Heart left ventricle (tissue), 16 donors: Measurements from ENCODE around the gene BICD2. TPM values are rescaled to one million over a fixed set of nuclear protein-coding genes. Genes with fewer than 3 reads are reported as not detected.

Experiments used
- ATAC-seq, 4 donors: fragments of 200-7000 bp; cut with Tn5 transposase; one replicate each; pipeline ENCODE4 v1.9.1; 2020 to 2022; ENCODE audit warnings: moderate library complexity in 4 of 4, mild to moderate bottlenecking in 3 of 4, moderate number of reproducible peaks in 1 of 4
- DNase-seq, 5 donors: peaks; one replicate each; pipeline ENCODE4 v3.0.0-alpha.2; 2020
- H3K27ac ChIP-seq, 12 donors: fragments of 200-600 bp; sonication (generic) in 4 of 12; one replicate each; pipeline versions ENCODE4 v1.5.0 to v1.8.0; 2016 to 2022; ENCODE audit warnings: mild to moderate bottlenecking in 2 of 12
- H3K27me3 ChIP-seq, 9 donors: fragments of 200-600 bp; sonication (generic) in 2 of 9; one replicate each; pipeline versions ENCODE4 v1.5.1 to v1.8.0; 2016 to 2022; ENCODE audit warnings: mild to moderate bottlenecking in 3 of 9
- H3K36me3 ChIP-seq, 9 donors: fragments of 200-600 bp; sonication (generic) in 2 of 9; one replicate each; pipeline versions ENCODE4 v1.5.0 to v1.8.0; 2018 to 2022; ENCODE audit warnings: mild to moderate bottlenecking in 2 of 9
- H3K4me1 ChIP-seq, 12 donors: fragments of 200-600 bp; sonication (generic) in 4 of 12; one replicate each; pipeline versions ENCODE4 v1.5.0 to v1.8.0; 2016 to 2022; ENCODE audit warnings: mild to moderate bottlenecking in 3 of 12
- H3K4me3 ChIP-seq, 12 donors: fragments of 200-600 bp; sonication (generic) in 4 of 12; one replicate each; pipeline versions ENCODE4 v1.5.0 to v1.8.0; 2017 to 2022; ENCODE audit warnings: mild to moderate bottlenecking in 9 of 12, moderate library complexity in 4 of 12
- H3K9me3 ChIP-seq, 12 donors: fragments of 200-600 bp; sonication (generic) in 4 of 12; one replicate each; pipeline versions ENCODE4 v1.5.0 to v1.8.0; 2016 to 2022; ENCODE audit warnings: mild to moderate bottlenecking in 1 of 12
- CTCF ChIP-seq, 12 donors: fragments of 200-600 bp; sonication (generic) in 4 of 12; IDR thresholded peaks; one replicate each; pipeline versions ENCODE4 v1.5.0 to v1.8.0; 2018 to 2022; ENCODE audit warnings: antibody characterized with exemption in 12 of 12, mild to moderate bottlenecking in 5 of 12
- POLR2A ChIP-seq, 2 donors: fragments of 450-650 bp; IDR thresholded peaks; one replicate each; pipeline ENCODE4 v1.6.1; 2017; ENCODE audit warnings: antibody characterized with exemption in 2 of 2, mild to moderate bottlenecking in 2 of 2, moderate library complexity in 2 of 2
- WGBS, 4 donors: extraction: QIAGEN DNeasy Blood & Tissue Kit in 2 of 4; methylation state at CpG; one replicate each; pipeline versions ENCODE4 v1.1.5 to v1.1.7; 2013 to 2018; 5-methylcytosine and 5-hydroxymethylcytosine counted together
- intact Hi-C, 10 donors: fragments of 100-400 bp; cut with DNase I; formaldehyde crosslinking; loops; one replicate each; pipeline versions ENCODE4 v1.11.1 to v1.14.2; 2022
- polyA plus RNA-seq, 2 donors: library from polyadenylated mRNA; stranded (reverse); fragments of 200-250 nt; gene quantifications; one replicate each; pipeline ENCODE4 v1.2.3, GENCODE V29; 2013
- total RNA-seq, 9 donors: library from RNA; depleted of rRNA in 2 of 9; stranded (reverse); fragments of >200 nt in 2 of 9; fragmentation: NEBNext Ultra II Directional in 3 of 9; extraction: Animal tissue kit (Norgen Biotek cat#: 25700) in 3 of 9; gene quantifications; one replicate each; pipeline versions ENCODE4 v1.1.0 to v1.2.4, GENCODE V29; 2016 to 2023
- donor health status: ischemic (EF 13 %, LVEDD 7.1; RV severe dilation, severe dysfunction).
- donor health status: healthy with polysubstance abuse.
- donor health status: DM: no; HTN: yes; CAD: no.
- donor health status: DM: no; HTN: no; CAD: no.
- donor health status: ischemic (EF 25% LVEDD 6.9; RV normal size, moderate dysfunction).
- donor health status: ischemic (EF 25% LVEDD 5.7; RV mildly dilated, moderate dysfunction).
- donor health status: healthy.
- donor health status: DM: yes; HTN: yes; CAD: no.
- donor health status: ischemic (EF 35%, LVEDD 5.7; RV mildly dilated, moderate dysfunction).
- donor health status: nonischemic (EF 11% LVEDD 7.7; RV severe dilation, severe dysfunction).
- donor health status: DM: yes; HTN: yes; CAD: no.
- donor health status: PGD.
- donor health status: ischemic (EF 29% LVEDD 5.4; RV normal size, mild dysfunction).
- donor health status: nonischemic (EF 23%, LVEDD 6.1; RV moderate dilation, normal function).

BICD2 gene
- total and polyA plus RNA-seq, 11 donors: 17.6 to 56.7 (median 35.9) TPM

- ATAC-seq: peak in 2 of 4 donors; percentile 10 to 33
- H3K4me3 ChIP-seq: no peak overlapping the region
- peak overlapping the region in 1 of 12 donors; percentile 4 for H3K27ac ChIP-seq
- H3K9me3 ChIP-seq: no peaks in the 10 kb centered on the region
- no peaks in the 10 kb centered on the region for H3K27me3 ChIP-seq
- WGBS, 4 donors: 70 to 82% (median 76%) methylated on average over 9 of the region's 9 CpGs
- DNase-seq: no peak
- intact Hi-C loops: no loop called here
- H3K4me1 ChIP-seq: peaks cover 12 to 63% (median 45%) of the 10 kb centered on the region in 12 donors
- no peaks in the 10 kb centered on the region for H3K36me3 ChIP-seq
- TF ChIP-seq CTCF (IDR thresholded peaks at IDR 0.05) (no peak), POLR2A (IDR thresholded peaks at IDR 0.05) (no peak)
Measured at GRCh38 chr9:92756792-92757191, 7.8 kb downstream of the BICD2 start.

GRCh38 chr9:92754091-92754745 lies 10.4 kb downstream of the BICD2 start:
- Histone ChIP-seq H3K27me3 (no peaks in the 10 kb centered on the region), H3K36me3 (no peaks in the 10 kb centered on the region), H3K4me1 (peaks cover 8 to 57% (median 34%) of the 10 kb centered on the region in 12 donors), H3K4me3 (no peak overlapping the region), H3K9me3 (no peaks in the 10 kb centered on the region), H3K27ac (no peak overlapping the region)
- 92 to 95% (median 95%) methylated on average over 11 of the region's 11 CpGs for WGBS, 4 donors
- DNase-seq (peak in 1 of 5 donors; percentile 13), ATAC-seq (no peak)
- intact Hi-C loops: loop anchor here in 2 of 10 donors (5.0 kb wide), 1 partner anchor 37 kb away; no protein-coding TSS in a partner anchor
- TF ChIP-seq CTCF (IDR thresholded peaks at IDR 0.05) (no peak), POLR2A (IDR thresholded peaks at IDR 0.05) (no peak)

DNA sequence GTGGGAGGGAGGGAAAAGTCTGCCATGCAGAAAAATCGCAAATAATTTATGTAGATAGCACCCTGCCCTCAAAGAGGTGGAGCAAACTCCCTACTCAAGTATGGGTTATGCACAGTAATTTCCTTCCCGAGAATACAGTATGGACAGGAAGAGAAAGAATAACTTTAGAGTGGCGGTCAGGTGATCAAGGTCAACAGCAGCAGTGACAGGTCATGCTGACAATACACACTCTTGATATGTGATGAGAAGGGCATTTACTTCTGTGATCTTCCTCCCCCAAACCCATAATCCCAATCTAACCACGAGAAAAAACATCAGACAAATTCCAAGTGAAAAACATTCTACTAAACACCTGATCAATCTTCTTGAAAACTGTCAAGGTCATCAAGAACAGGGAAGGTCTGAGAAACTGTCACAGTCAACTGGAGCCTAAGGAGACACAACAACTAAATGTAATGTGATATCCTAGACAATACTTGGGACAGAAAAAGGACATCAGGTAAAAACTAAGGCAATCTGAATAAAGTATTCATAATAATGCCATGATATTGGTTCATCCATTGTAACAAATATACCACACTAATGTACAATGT lies 11.7 kb downstream of the BICD2 start:
- no peak for ATAC-seq
- Histone ChIP-seq H3K27me3 (no peaks in the 10 kb centered on the region), H3K4me1 (peaks cover 15 to 70% (median 47%) of the 10 kb centered on the region in 12 donors), H3K27ac (peak overlapping the region in 4 of 12 donors; percentile 2 to 46 (median 34)), H3K9me3 (no peaks in the 10 kb centered on the region), H3K4me3 (no peak overlapping the region), H3K36me3 (no peaks in the 10 kb centered on the region)
- DNase-seq: peak in 1 of 5 donors; percentile 14
- WGBS, 4 donors: 39 to 46% (median 42%) methylated on average over 4 of the region's 4 CpGs
- TF ChIP-seq CTCF (IDR thresholded peaks at IDR 0.05) (no peak), POLR2A (IDR thresholded peaks at IDR 0.05) (no peak)
- intact Hi-C loops: loop anchor here in 2 of 10 donors (5.0 kb wide), 1 partner anchor 36 kb away; no protein-coding TSS in a partner anchor

GRCh38 chr9:92749934-92750315 lies 14.7 kb downstream of the BICD2 start:
- H3K27me3 ChIP-seq: no peaks in the 10 kb centered on the region
- intact Hi-C loops: loop anchor here in 2 of 10 donors (1.0 to 5.0 kb wide), 2 partner anchors 8 to 33 kb away; no protein-coding TSS in a partner anchor
- DNase-seq (no peak), ATAC-seq (peak in 2 of 4 donors; percentile 33 to 61)
- TF ChIP-seq CTCF (IDR thresholded peaks at IDR 0.05) (no peak), POLR2A (IDR thresholded peaks at IDR 0.05) (no peak)
- peak overlapping the region in 11 of 12 donors; percentile 6 to 71 (median 45) for H3K27ac ChIP-seq
- no peaks in the 10 kb centered on the region for H3K9me3 ChIP-seq
- no peaks in the 10 kb centered on the region for H3K36me3 ChIP-seq
- 39 to 58% (median 51%) methylated on average over 6 of the region's 6 CpGs for WGBS, 4 donors
- no peak overlapping the region for H3K4me3 ChIP-seq
- H3K4me1 ChIP-seq: peaks cover 17 to 90% (median 61%) of the 10 kb centered on the region in 12 donors
